CD4-positive, alpha-beta memory T cell (primary cell): ENCODE measurements around the gene ZNF316. TPM values are rescaled to one million over a fixed set of nuclear protein-coding genes. Genes with fewer than 3 reads are reported as not detected.

ENCODE experiments used
- CTCF ChIA-PET: fragments of 350-600 bp; sonication (Branson Sonifier 250); formaldehyde crosslinking; loops from one replicate; lab custom pipeline; 2021; ENCODE audit warnings: inconsistent platforms; ENCODE audit not compliant: partially characterized antibody; lab: Charles Lee
- POLR2A ChIA-PET: fragments of 350-600 bp; sonication (Branson Sonifier 250); formaldehyde crosslinking; loops from one replicate; lab custom pipeline; 2021; ENCODE audit not compliant: partially characterized antibody; lab: Charles Lee
- DNase-seq, 5 donors: peaks; one replicate each; pipeline versions ENCODE4 v3.0.0 to v3.0.0-alpha.2; 2020 to 2022; ENCODE audit warnings: mixed read lengths in 1 of 5
- H3K27ac ChIP-seq: one replicate; pipeline ENCODE4 v1.7.0; 2013; ENCODE audit warnings: low read depth, low read length
- H3K27me3 ChIP-seq: 2 replicates; pipeline ENCODE4 v1.7.0; 2013; ENCODE audit warnings: mild to moderate bottlenecking, low read length, moderate library complexity; ENCODE audit not compliant: insufficient read depth
- H3K36me3 ChIP-seq: 2 replicates; pipeline ENCODE4 v1.7.0; 2013; ENCODE audit warnings: mild to moderate bottlenecking, low read length, moderate library complexity; ENCODE audit not compliant: insufficient read depth
- H3K4me1 ChIP-seq: 2 replicates; pipeline ENCODE4 v1.7.0; 2013; ENCODE audit warnings: mild to moderate bottlenecking, low read length, moderate library complexity; ENCODE audit not compliant: insufficient read depth
- H3K4me3 ChIP-seq, 2 donors: one replicate each; pipeline ENCODE4 v1.7.0; 2013; ENCODE audit warnings: low read length in 2 of 2, mild to moderate bottlenecking in 1 of 2
- H3K9me3 ChIP-seq, 2 donors: one replicate each; pipeline ENCODE4 v1.7.0; 2013; ENCODE audit warnings: low read length in 2 of 2, control low read depth in 1 of 2; ENCODE audit not compliant: control insufficient read depth in 1 of 2
- H3K27ac Mint-ChIP-seq, 7 donors: one replicate each; pipeline ENCODE4 v1.8.0; 2020 to 2021; ENCODE audit warnings: mixed read lengths in 7 of 7, mild to moderate bottlenecking in 6 of 7, inconsistent platforms in 3 of 7, moderate library complexity in 3 of 7
- H3K27me3 Mint-ChIP-seq, 2 donors: one replicate each; pipeline ENCODE4 v1.8.0; 2020 to 2021; ENCODE audit warnings: mixed read lengths in 2 of 2
- H3K36me3 Mint-ChIP-seq, 2 donors: one replicate each; pipeline ENCODE4 v1.8.0; 2020 to 2021; ENCODE audit warnings: mixed read lengths in 2 of 2, inconsistent platforms in 1 of 2, mild to moderate bottlenecking in 1 of 2
- H3K4me1 Mint-ChIP-seq, 4 donors: one replicate each; pipeline ENCODE4 v1.8.0; 2020 to 2021; ENCODE audit warnings: mixed read lengths in 4 of 4, mild to moderate bottlenecking in 1 of 4
- H3K4me3 Mint-ChIP-seq, 8 donors: one replicate each; pipeline ENCODE4 v1.8.0; 2020 to 2021; ENCODE audit warnings: mixed read lengths in 8 of 8, mild to moderate bottlenecking in 7 of 8, moderate library complexity in 6 of 8, inconsistent platforms in 3 of 8
- H3K9me3 Mint-ChIP-seq, 8 donors: one replicate each; pipeline ENCODE4 v1.8.0; 2020 to 2021; ENCODE audit warnings: mixed read lengths in 8 of 8, mild to moderate bottlenecking in 5 of 8, inconsistent platforms in 3 of 8, moderate library complexity in 1 of 8
- intact Hi-C: fragments of 100-400 bp; cut with micrococcal nuclease; formaldehyde crosslinking; loops from one replicate; pipeline ENCODE4 v1.15.1; 2023
- polyA plus RNA-seq, 2 donors: library from polyadenylated mRNA; unstranded; fragments of 300-500 nt; fragmentation: Illumina TruSeq; gene quantifications; one replicate each; pipeline ENCODE4 v1.2.3, GENCODE V29; 2021
- total RNA-seq, 2 experiments: library from RNA; stranded (reverse); gene quantifications; one replicate each; pipeline ENCODE4 v1.2.3, GENCODE V29; 2021

Gene ZNF316
- total and polyA plus RNA-seq, 4 experiments from 2014 or later: 0.45 to 62.0 (median 32.6) TPM

- intact Hi-C loops: no loop called here
- Mint-ChIP-seq H3K9me3 (no peaks in the 10 kb centered on the region), H3K27me3 (no peaks in the 10 kb centered on the region), H3K4me1 (peaks cover 13 to 28% (median 23%) of the 10 kb centered on the region in 4 donors), H3K27ac (peak overlapping the region in 6 of 7 donors; percentile 5 to 57 (median 42)), H3K36me3 (peaks cover 23 to 61% of the 10 kb centered on the region in 2 donors), H3K4me3 (no peak overlapping the region)
- H3K9me3 ChIP-seq: no peaks in the 10 kb centered on the region
- ChIA-PET CTCF (no interaction called here), POLR2A (no interaction called here)
- H3K36me3 ChIP-seq: peaks cover 23% of the 10 kb centered on the region
- H3K4me1 ChIP-seq: peaks cover 20% of the 10 kb centered on the region
- no peaks in the 10 kb centered on the region for H3K27me3 ChIP-seq
- no peak overlapping the region for H3K27ac ChIP-seq
- no peak overlapping the region for H3K4me3 ChIP-seq
- DNase-seq: no peak
These were observed 4.4 kb downstream of the ZNF316 start for GRCh38 chr7:6641305-6642035.

GRCh38 chr7:6642239-6642839 is 5.2 kb downstream of the ZNF316 start:
- no peak for DNase-seq
- H3K36me3 ChIP-seq: peaks cover 23% of the 10 kb centered on the region
- no peaks in the 10 kb centered on the region for H3K27me3 Mint-ChIP-seq
- H3K27ac Mint-ChIP-seq: no peak overlapping the region
- peaks cover 28 to 69% of the 10 kb centered on the region in 2 donors for H3K36me3 Mint-ChIP-seq
- ChIA-PET CTCF (no interaction called here), POLR2A (no interaction called here)
- H3K9me3 ChIP-seq: no peaks in the 10 kb centered on the region
- no peak overlapping the region for H3K4me3 ChIP-seq
- H3K9me3 Mint-ChIP-seq: no peaks in the 10 kb centered on the region
- H3K4me1 ChIP-seq: peaks cover 20% of the 10 kb centered on the region
- H3K4me1 Mint-ChIP-seq: peaks cover 13 to 28% (median 23%) of the 10 kb centered on the region in 4 donors
- intact Hi-C loops: no loop called here
- no peaks in the 10 kb centered on the region for H3K27me3 ChIP-seq
- H3K4me3 Mint-ChIP-seq: no peak overlapping the region
- H3K27ac ChIP-seq: no peak overlapping the region

- Mint-ChIP-seq H3K27me3 (no peaks in the 10 kb centered on the region), H3K4me1 (peaks cover 12 to 23% (median 19%) of the 10 kb centered on the region in 4 donors), H3K36me3 (peaks cover 28 to 71% of the 10 kb centered on the region in 2 donors), H3K27ac (no peak overlapping the region), H3K9me3 (no peaks in the 10 kb centered on the region), H3K4me3 (no peak overlapping the region)
- no peak overlapping the region for H3K4me3 ChIP-seq
- POLR2A ChIA-PET: no interaction called here
- no peaks in the 10 kb centered on the region for H3K27me3 ChIP-seq
- peaks cover 25% of the 10 kb centered on the region for H3K36me3 ChIP-seq
- CTCF ChIA-PET: interaction anchor here (0.5 kb wide), 1 partner anchor 69 kb away, joined by 3 read pairs; no protein-coding TSS in a partner anchor
- intact Hi-C loops: no loop called here
- H3K9me3 ChIP-seq: no peaks in the 10 kb centered on the region
- peaks cover 17% of the 10 kb centered on the region for H3K4me1 ChIP-seq
- DNase-seq: no peak
- no peak overlapping the region for H3K27ac ChIP-seq
These were observed 5.9 kb downstream of the ZNF316 start for GRCh38 chr7:6642861-6643640.

GRCh38 chr7:6643915-6644625 is 7.0 kb downstream of the ZNF316 start:
- intact Hi-C loops: no loop called here
- Histone ChIP-seq H3K36me3 (peaks cover 32% of the 10 kb centered on the region), H3K4me3 (no peak overlapping the region), H3K4me1 (peaks cover 7% of the 10 kb centered on the region), H3K9me3 (no peaks in the 10 kb centered on the region), H3K27me3 (no peaks in the 10 kb centered on the region), H3K27ac (no peak overlapping the region)
- Mint-ChIP-seq H3K36me3 (peaks cover 28 to 68% of the 10 kb centered on the region in 2 donors), H3K4me1 (peaks cover 7 to 13% (median 10%) of the 10 kb centered on the region in 4 donors), H3K9me3 (no peaks in the 10 kb centered on the region), H3K4me3 (no peak overlapping the region), H3K27ac (no peak overlapping the region), H3K27me3 (no peaks in the 10 kb centered on the region)
- DNase-seq: no peak
- ChIA-PET CTCF (no interaction called here), POLR2A (no interaction called here)

- no peak overlapping the region for H3K4me3 Mint-ChIP-seq
- DNase-seq: no peak
- no peaks in the 10 kb centered on the region for H3K27me3 Mint-ChIP-seq
- ChIA-PET POLR2A (no interaction called here), CTCF (no interaction called here)
- no peaks in the 10 kb centered on the region for H3K9me3 Mint-ChIP-seq
- H3K4me1 Mint-ChIP-seq: peaks cover 4 to 6% (median 6%) of the 10 kb centered on the region in 4 donors
- H3K4me1 ChIP-seq: peaks cover under 1% of the 10 kb centered on the region
- H3K36me3 Mint-ChIP-seq: peaks cover 22 to 64% of the 10 kb centered on the region in 2 donors
- H3K9me3 ChIP-seq: no peaks in the 10 kb centered on the region
- H3K36me3 ChIP-seq: peaks cover 38% of the 10 kb centered on the region
- H3K27ac ChIP-seq: no peak overlapping the region
- H3K27ac Mint-ChIP-seq: no peak overlapping the region
- H3K27me3 ChIP-seq: no peaks in the 10 kb centered on the region
- H3K4me3 ChIP-seq: no peak overlapping the region
- intact Hi-C loops: no loop called here
These were observed 7.6 kb downstream of the ZNF316 start for GRCh38 chr7:6644728-6645127.

- peaks cover 0 to 1% (median 0%) of the 10 kb centered on the region in 4 donors for H3K4me1 Mint-ChIP-seq
- Histone ChIP-seq H3K27me3 (no peaks in the 10 kb centered on the region), H3K27ac (no peak overlapping the region), H3K4me1 (no peaks in the 10 kb centered on the region), H3K4me3 (no peak overlapping the region), H3K9me3 (no peaks in the 10 kb centered on the region), H3K36me3 (peaks cover 31% of the 10 kb centered on the region)
- peaks cover 28 to 66% of the 10 kb centered on the region in 2 donors for H3K36me3 Mint-ChIP-seq
- CTCF ChIA-PET: no interaction called here
- H3K27ac Mint-ChIP-seq: peak overlapping the region in 2 of 7 donors; percentile 47 to 74
- intact Hi-C loops: no loop called here
- no peak for DNase-seq
- H3K9me3 Mint-ChIP-seq: peaks cover 0 to 7% (median 4%) of the 10 kb centered on the region in 8 donors
- POLR2A ChIA-PET: no interaction called here
- H3K27me3 Mint-ChIP-seq: no peaks in the 10 kb centered on the region
- no peak overlapping the region for H3K4me3 Mint-ChIP-seq
These were observed 9.3 kb downstream of the ZNF316 start for GRCh38 chr7:6646465-6646864.
